H1 (cell line): ENCODE measurements around the gene HOMER1. TPM values are rescaled to one million over a fixed set of nuclear protein-coding genes. Genes with fewer than 3 reads are reported as not detected.

ENCODE experiments used
- CTCF ChIA-PET: fragments of 300-600 bp; sonication (Branson Sonifier 250); formaldehyde crosslinking; loops from one replicate; lab custom pipeline; 2021; ENCODE audit not compliant: partially characterized antibody; lab: Charles Lee
- POLR2A ChIA-PET: fragments of 300-600 bp; sonication (Branson Sonifier 250); formaldehyde crosslinking; loops from one replicate; lab custom pipeline; 2021; ENCODE audit warnings: inconsistent platforms; ENCODE audit not compliant: partially characterized antibody; lab: Charles Lee
- DNase-seq, 2 experiments: peaks; one replicate each; pipeline versions ENCODE4 v3.0.0 to v3.0.0-alpha.2; 2010 to 2022; ENCODE audit warnings: low spot score in 2 of 2, low read depth in 1 of 2, mixed read lengths in 1 of 2
- FAIRE-seq: peaks from 2 replicates; lab custom pipeline; 2011; peaks lifted over from hg19 to GRCh38; lab: Jason Lieb, UNC
- H2AFZ ChIP-seq: 2 replicates; pipeline ENCODE4 v1.8.1; 2012; ENCODE audit warnings: low read length, inconsistent platforms
- H2AK5ac ChIP-seq: 2 replicates; pipeline ENCODE4 v1.6.1; 2013; ENCODE audit warnings: low read depth, low read length
- H2BK120ac ChIP-seq: replicated peaks from 2 replicates; pipeline ENCODE3; 2013; ENCODE audit warnings: low read depth, low read length, inconsistent platforms
- H2BK12ac ChIP-seq: 2 replicates; pipeline ENCODE4 v1.6.1; 2013; ENCODE audit warnings: low read depth, low read length
- H2BK15ac ChIP-seq: 2 replicates; pipeline ENCODE4 v1.6.1; 2013; ENCODE audit warnings: low read length
- H2BK20ac ChIP-seq: 2 replicates; pipeline ENCODE4 v1.6.1; 2013; ENCODE audit warnings: low read length
- H2BK5ac ChIP-seq: 2 replicates; pipeline ENCODE4 v1.6.1; 2013; ENCODE audit warnings: low read depth, low read length
- H3K14ac ChIP-seq: 2 replicates; pipeline ENCODE4 v1.6.1; 2013; ENCODE audit warnings: inconsistent platforms; ENCODE audit not compliant: insufficient read length
- H3K18ac ChIP-seq: 2 replicates; pipeline ENCODE4 v1.6.1; 2013; ENCODE audit warnings: low read length; ENCODE audit errors: extremely low read depth
- H3K23ac ChIP-seq: 2 replicates; pipeline ENCODE4 v1.6.1; 2013; ENCODE audit warnings: inconsistent platforms; ENCODE audit not compliant: insufficient read length
- H3K23me2 ChIP-seq: 2 replicates; pipeline ENCODE4 v1.6.1; 2013; ENCODE audit warnings: low read depth, low read length
- H3K27ac ChIP-seq: 2 replicates; pipeline ENCODE4 v1.6.1; 2011; ENCODE audit warnings: low read depth, low read length, inconsistent platforms
- H3K27me3 ChIP-seq, 4 experiments: replicated peaks in 1 of 4; 1 replicate in 1 of 4; 2 replicates in 3 of 4; pipeline versions ENCODE4 v1.6.1 to v1.8.1; 2011 to 2013; ENCODE audit warnings: low read length in 3 of 4, mild to moderate bottlenecking in 3 of 4, inconsistent platforms in 2 of 4, mixed read lengths in 2 of 4, moderate library complexity in 1 of 4; ENCODE audit not compliant: control insufficient read depth in 3 of 4, insufficient read depth in 3 of 4; ENCODE audit errors: extremely low read depth in 1 of 4
- H3K36me3 ChIP-seq, 4 experiments: 2 replicates each; pipeline versions ENCODE4 v1.6.1 to v1.8.1; 2011 to 2013; ENCODE audit warnings: mild to moderate bottlenecking in 4 of 4, low read length in 3 of 4, moderate library complexity in 2 of 4, control low read depth in 1 of 4, inconsistent platforms in 1 of 4; ENCODE audit not compliant: insufficient read depth in 4 of 4, control insufficient read depth in 2 of 4
- H3K4ac ChIP-seq: replicated peaks from 2 replicates; pipeline ENCODE3; 2013; ENCODE audit warnings: low read length, low read depth, mixed read lengths, inconsistent platforms; ENCODE audit not compliant: insufficient read length
- H3K4me1 ChIP-seq, 4 experiments: replicated peaks in 1 of 4; 1 replicate in 1 of 4; 2 replicates in 3 of 4; pipeline versions ENCODE4 v1.6.1 to v1.8.1; 2011 to 2013; ENCODE audit warnings: low read length in 3 of 4, inconsistent platforms in 2 of 4, mixed read lengths in 1 of 4; ENCODE audit not compliant: insufficient read depth in 4 of 4, control insufficient read depth in 3 of 4
- H3K4me2 ChIP-seq, 2 experiments: 2 replicates each; pipeline versions ENCODE4 v1.6.1 to v1.8.1; 2011 to 2013; ENCODE audit warnings: low read depth in 2 of 2, low read length in 2 of 2, control low read depth in 1 of 2, inconsistent platforms in 1 of 2, mild to moderate bottlenecking in 1 of 2; ENCODE audit not compliant: insufficient read depth in 1 of 2
- H3K4me3 ChIP-seq, 4 experiments: fragments of 200-600, 300-600 bp in 1 of 4; sonication (generic), shearing (Covaris generic), sonication (Bioruptor Twin) in 1 of 4; 2 replicates each; pipeline versions ENCODE4 v1.5.1 to v1.8.1; 2011 to 2016; ENCODE audit warnings: low read length in 4 of 4, low read depth in 3 of 4, control low read depth in 2 of 4, inconsistent platforms in 2 of 4, mild to moderate bottlenecking in 2 of 4, mixed read lengths in 1 of 4, moderate library complexity in 1 of 4; ENCODE audit not compliant: insufficient read depth in 2 of 4; ENCODE audit errors: extremely low read depth in 1 of 4
- H3K56ac ChIP-seq: replicated peaks from 2 replicates; pipeline ENCODE3; 2013; ENCODE audit warnings: low read depth, mild to moderate bottlenecking, mixed read lengths, low read length, inconsistent platforms; ENCODE audit not compliant: insufficient read length
- H3K79me1 ChIP-seq: 2 replicates; pipeline ENCODE4 v1.6.1; 2013; ENCODE audit warnings: low read depth, low read length, control low read depth
- H3K79me2 ChIP-seq, 2 experiments: 2 replicates each; pipeline versions ENCODE4 v1.6.1 to v1.8.1; 2012 to 2013; ENCODE audit warnings: low read length in 2 of 2, mild to moderate bottlenecking in 2 of 2, inconsistent platforms in 1 of 2; ENCODE audit not compliant: insufficient read depth in 2 of 2, control insufficient read depth in 1 of 2
- H3K9ac ChIP-seq, 4 experiments: replicated peaks in 1 of 4; 1 replicate in 1 of 4; 2 replicates in 3 of 4; pipeline versions ENCODE4 v1.6.1 to v1.8.1; 2011 to 2013; ENCODE audit warnings: low read depth in 3 of 4, low read length in 3 of 4, control low read depth in 2 of 4, mild to moderate bottlenecking in 2 of 4, moderate library complexity in 2 of 4, inconsistent platforms in 1 of 4; ENCODE audit errors: extremely low read depth in 1 of 4
- H3K9me3 ChIP-seq, 2 experiments: 2 replicates each; pipeline versions ENCODE4 v1.6.1 to v1.8.1; 2012 to 2013; ENCODE audit warnings: mild to moderate bottlenecking in 2 of 2, moderate library complexity in 2 of 2, control low read depth in 1 of 2, inconsistent platforms in 1 of 2, low read depth in 1 of 2, low read length in 1 of 2, mixed read lengths in 1 of 2; ENCODE audit not compliant: insufficient read depth in 2 of 2
- H4K20me1 ChIP-seq, 2 experiments: replicated peaks in 1 of 2; 2 replicates each; pipeline versions ENCODE3 to v1.8.1; 2011 to 2013; ENCODE audit warnings: inconsistent platforms in 2 of 2, low read length in 2 of 2, mild to moderate bottlenecking in 1 of 2; ENCODE audit not compliant: insufficient read depth in 2 of 2, control insufficient read depth in 1 of 2
- H4K5ac ChIP-seq: 2 replicates; pipeline ENCODE4 v1.6.1; 2013; ENCODE audit warnings: low read length, low read depth, mixed read lengths, inconsistent platforms; ENCODE audit not compliant: insufficient read length
- H4K8ac ChIP-seq: 2 replicates; pipeline ENCODE4 v1.8.0; 2013; ENCODE audit warnings: mild to moderate bottlenecking, moderate library complexity, low read length, inconsistent platforms; ENCODE audit not compliant: insufficient read depth; ENCODE audit errors: extremely low read depth
- H4K91ac ChIP-seq: replicated peaks from 2 replicates; pipeline ENCODE3; 2013; ENCODE audit warnings: low read length, mixed read lengths, inconsistent platforms; ENCODE audit not compliant: insufficient read length
- HDAC6 ChIP-seq: IDR thresholded peaks from one replicate; pipeline ENCODE4 v1.7.1; 2012; ENCODE audit warnings: low read depth, mild to moderate bottlenecking, inconsistent platforms, low read length, moderate library complexity
- WGBS, 2 experiments: shearing (Covaris generic) in 1 of 2; methylation state at CpG; one replicate each; pipeline versions ENCODE4 v1.1.6 to v1.1.7; 2013 to 2015; ENCODE audit warnings: low lambda C conversion rate in 2 of 2, mixed read lengths in 2 of 2, inconsistent platforms in 1 of 2, low coverage in 1 of 2, missing lambda C conversion rate in 1 of 2; ENCODE audit not compliant: insufficient replicate concordance in 2 of 2, insufficient coverage in 1 of 2, insufficient read length in 1 of 2; ENCODE audit errors: extremely low coverage in 1 of 2, missing lambda C conversion rate in 1 of 2; 5-methylcytosine and 5-hydroxymethylcytosine counted together
- polyA plus RNA-seq, 7 experiments: library from polyadenylated mRNA; depleted of rRNA in 3 of 7; stranded (reverse) in 5 of 7; unstranded in 2 of 7; fragments of >200 nt in 5 of 7; fragments of 200-250 nt in 2 of 7; gene quantifications; 1 replicate in 5 of 7; 2 replicates in 1 of 7; 4 replicates in 1 of 7; pipeline versions ENCODE4 v1.2.1 to v1.2.3, GENCODE V29; 2011 to 2013; ENCODE audit warnings: missing spikeins in 2 of 7, mixed read lengths in 2 of 7
- total RNA-seq: library from RNA; stranded (reverse); fragmentation: NEBNext Ultra II Directional; extraction: Animal tissue kit (Norgen Biotek cat#: 25700); gene quantifications from 2 replicates; pipeline ENCODE4 v1.2.1, GENCODE V29; 2021

Gene HOMER1
- total and polyA plus RNA-seq, 2 of the 8 experiments (the other 6 are each of a cell fraction or from before 2014, with no cell fraction given): 6.4 to 57.9 TPM

GRCh38 chr5:79417495-79417894 is 96.4 kb downstream of the HOMER1 start:
- Histone ChIP-seq H2BK5ac (no peak overlapping the region), H3K27me3 (no peaks in the 10 kb centered on the region), H3K79me2 (no peaks in the 10 kb centered on the region), H2BK120ac (no peak overlapping the region), H2BK20ac (no peak overlapping the region), H3K79me1 (no peaks in the 10 kb centered on the region), H3K27ac (no peak overlapping the region), H2AFZ (no peak overlapping the region), H3K23me2 (no peaks in the 10 kb centered on the region), H4K91ac (no peak overlapping the region), H3K9me3 (no peaks in the 10 kb centered on the region), H2BK15ac (no peak overlapping the region), H3K4me2 (no peak overlapping the region), H3K23ac (no peak overlapping the region), H2BK12ac (no peak overlapping the region), H3K36me3 (no peaks in the 10 kb centered on the region; a peak in 1 of 8 replicates), H3K18ac (no peak overlapping the region)
- DNase-seq: no peak
- no peak for FAIRE-seq
- no peak for TF ChIP-seq HDAC6
- TF ChIP-seq, all 59 proteins: peak for 0
- no peak overlapping the region for H3K4ac ChIP-seq
- no peaks in the 10 kb centered on the region for H4K20me1 ChIP-seq
- H3K4me1 ChIP-seq: no peaks in the 10 kb centered on the region
- WGBS, 2 experiments: 100% methylated on average over 1 of the region's 1 CpG; no CpG with 5 or more reads in 1 of the 2 experiments
- no peak overlapping the region for H3K56ac ChIP-seq
- no peak overlapping the region for H3K14ac ChIP-seq
- H3K9ac ChIP-seq: no peak overlapping the region
- H4K5ac ChIP-seq: no peak overlapping the region
- H2AK5ac ChIP-seq: no peak overlapping the region
- POLR2A ChIA-PET: no interaction called here
- H3K4me3 ChIP-seq: no peak overlapping the region
- CTCF ChIA-PET: no interaction called here
- H4K8ac ChIP-seq: no peak overlapping the region
